Measurements from ENCODE around the gene ZEB2. TPM values are rescaled to one million over a fixed set of nuclear protein-coding genes. Genes with fewer than 3 reads are reported as not detected.

ZEB2 gene
- total and polyA plus RNA-seq, 2 of the 13 experiments (the other 11 are each of a cell fraction or from before 2014, with no cell fraction given): 0.07 TPM; not detected in 1

DNA sequence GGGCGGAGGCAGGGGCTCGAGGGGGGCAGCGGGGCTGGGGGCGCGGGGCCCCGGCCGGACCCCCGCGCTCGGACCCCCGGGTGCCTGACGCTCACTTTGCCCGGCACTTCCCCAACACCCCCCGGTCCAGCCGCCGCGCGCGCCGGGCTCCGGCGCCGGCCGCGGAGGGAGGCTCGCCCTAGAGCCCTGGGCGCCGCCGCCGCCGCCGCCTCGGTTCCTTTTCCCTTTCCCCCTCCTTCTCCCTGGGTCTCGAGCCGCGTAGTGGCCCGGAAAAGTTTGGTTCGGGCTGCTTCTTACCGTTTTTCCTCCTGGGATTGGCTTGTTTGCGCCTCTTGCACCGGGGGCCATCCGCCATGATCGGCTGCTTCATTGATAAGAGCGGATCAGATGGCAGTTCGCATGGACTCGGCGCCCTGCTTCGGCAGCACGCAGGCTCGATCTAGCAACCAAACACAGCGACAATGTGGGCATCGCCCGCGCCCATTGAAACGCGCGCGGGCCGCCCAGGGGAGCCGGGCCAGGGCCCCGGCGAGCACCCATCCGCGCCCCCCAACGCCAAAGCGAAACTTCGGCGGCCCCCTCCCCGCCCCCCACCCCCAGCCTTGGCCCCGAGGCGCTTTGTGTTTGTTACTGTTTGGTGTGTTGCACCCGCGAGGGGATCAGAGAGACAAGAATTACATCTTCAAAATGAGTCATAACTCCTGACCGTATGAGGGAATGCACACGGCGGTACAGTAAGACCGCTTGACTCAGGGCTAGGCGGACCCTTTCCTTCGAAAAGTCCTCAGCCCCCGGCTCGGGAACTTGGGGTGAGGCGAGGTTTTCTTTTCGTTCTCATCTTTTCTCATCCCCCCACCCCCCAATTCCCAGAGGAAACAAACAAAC is 2.7 kb downstream of the ZEB2 start (continued):
- TF ChIP-seq, protein P1, sequence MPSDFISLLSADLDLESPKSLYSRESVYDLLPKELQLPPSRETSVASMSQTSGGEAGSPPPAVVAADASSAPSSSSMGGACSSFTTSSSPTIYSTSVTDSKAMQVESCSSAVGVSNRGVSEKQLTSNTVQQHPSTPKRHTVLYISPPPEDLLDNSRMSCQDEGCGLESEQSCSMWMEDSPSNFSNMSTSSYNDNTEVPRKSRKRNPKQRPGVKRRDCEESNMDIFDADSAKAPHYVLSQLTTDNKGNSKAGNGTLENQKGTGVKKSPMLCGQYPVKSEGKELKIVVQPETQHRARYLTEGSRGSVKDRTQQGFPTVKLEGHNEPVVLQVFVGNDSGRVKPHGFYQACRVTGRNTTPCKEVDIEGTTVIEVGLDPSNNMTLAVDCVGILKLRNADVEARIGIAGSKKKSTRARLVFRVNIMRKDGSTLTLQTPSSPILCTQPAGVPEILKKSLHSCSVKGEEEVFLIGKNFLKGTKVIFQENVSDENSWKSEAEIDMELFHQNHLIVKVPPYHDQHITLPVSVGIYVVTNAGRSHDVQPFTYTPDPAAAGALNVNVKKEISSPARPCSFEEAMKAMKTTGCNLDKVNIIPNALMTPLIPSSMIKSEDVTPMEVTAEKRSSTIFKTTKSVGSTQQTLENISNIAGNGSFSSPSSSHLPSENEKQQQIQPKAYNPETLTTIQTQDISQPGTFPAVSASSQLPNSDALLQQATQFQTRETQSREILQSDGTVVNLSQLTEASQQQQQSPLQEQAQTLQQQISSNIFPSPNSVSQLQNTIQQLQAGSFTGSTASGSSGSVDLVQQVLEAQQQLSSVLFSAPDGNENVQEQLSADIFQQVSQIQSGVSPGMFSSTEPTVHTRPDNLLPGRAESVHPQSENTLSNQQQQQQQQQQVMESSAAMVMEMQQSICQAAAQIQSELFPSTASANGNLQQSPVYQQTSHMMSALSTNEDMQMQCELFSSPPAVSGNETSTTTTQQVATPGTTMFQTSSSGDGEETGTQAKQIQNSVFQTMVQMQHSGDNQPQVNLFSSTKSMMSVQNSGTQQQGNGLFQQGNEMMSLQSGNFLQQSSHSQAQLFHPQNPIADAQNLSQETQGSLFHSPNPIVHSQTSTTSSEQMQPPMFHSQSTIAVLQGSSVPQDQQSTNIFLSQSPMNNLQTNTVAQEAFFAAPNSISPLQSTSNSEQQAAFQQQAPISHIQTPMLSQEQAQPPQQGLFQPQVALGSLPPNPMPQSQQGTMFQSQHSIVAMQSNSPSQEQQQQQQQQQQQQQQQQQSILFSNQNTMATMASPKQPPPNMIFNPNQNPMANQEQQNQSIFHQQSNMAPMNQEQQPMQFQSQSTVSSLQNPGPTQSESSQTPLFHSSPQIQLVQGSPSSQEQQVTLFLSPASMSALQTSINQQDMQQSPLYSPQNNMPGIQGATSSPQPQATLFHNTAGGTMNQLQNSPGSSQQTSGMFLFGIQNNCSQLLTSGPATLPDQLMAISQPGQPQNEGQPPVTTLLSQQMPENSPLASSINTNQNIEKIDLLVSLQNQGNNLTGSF (CRISPR knock-in tag; IDR thresholded peaks at IDR 0.05): no peak
- TF ChIP-seq KDM5B (CRISPR knock-in tag; IDR thresholded peaks at IDR 0.05; ENCODE audit: borderline replicate concordance) (no peak), AHR (CRISPR knock-in tag; IDR thresholded peaks at IDR 0.05) (no peak), PITX1 (CRISPR knock-in tag; IDR thresholded peaks at IDR 0.05) (no peak), MTF2 (CRISPR knock-in tag; IDR thresholded peaks at IDR 0.05; ENCODE audit: borderline replicate concordance) (0 out of 2 replicates have a peak, but pooled peaks have one; percentile 33), ZNF101 (CRISPR knock-in tag; IDR thresholded peaks at IDR 0.05; ENCODE audit: borderline replicate concordance, low read depth) (no peak), HOXA3 (CRISPR knock-in tag; IDR thresholded peaks at IDR 0.05) (0 out of 2 replicates have a peak, but pooled peaks have one; percentile 8), RXRA (CRISPR knock-in tag; IDR thresholded peaks at IDR 0.05) (no peak), SIX4 (CRISPR knock-in tag; IDR thresholded peaks at IDR 0.05) (no peak), MAZ (IDR thresholded peaks at IDR 0.05; ENCODE audit: borderline replicate concordance, low read depth, low read length) (no peak), MAZ (CRISPR knock-in tag; IDR thresholded peaks at IDR 0.05; ENCODE audit: low read depth) (no peak), CBX5 (CRISPR knock-in tag; IDR thresholded peaks at IDR 0.05; ENCODE audit: borderline replicate concordance) (no peak)
- TF ChIP-seq, protein P2, sequence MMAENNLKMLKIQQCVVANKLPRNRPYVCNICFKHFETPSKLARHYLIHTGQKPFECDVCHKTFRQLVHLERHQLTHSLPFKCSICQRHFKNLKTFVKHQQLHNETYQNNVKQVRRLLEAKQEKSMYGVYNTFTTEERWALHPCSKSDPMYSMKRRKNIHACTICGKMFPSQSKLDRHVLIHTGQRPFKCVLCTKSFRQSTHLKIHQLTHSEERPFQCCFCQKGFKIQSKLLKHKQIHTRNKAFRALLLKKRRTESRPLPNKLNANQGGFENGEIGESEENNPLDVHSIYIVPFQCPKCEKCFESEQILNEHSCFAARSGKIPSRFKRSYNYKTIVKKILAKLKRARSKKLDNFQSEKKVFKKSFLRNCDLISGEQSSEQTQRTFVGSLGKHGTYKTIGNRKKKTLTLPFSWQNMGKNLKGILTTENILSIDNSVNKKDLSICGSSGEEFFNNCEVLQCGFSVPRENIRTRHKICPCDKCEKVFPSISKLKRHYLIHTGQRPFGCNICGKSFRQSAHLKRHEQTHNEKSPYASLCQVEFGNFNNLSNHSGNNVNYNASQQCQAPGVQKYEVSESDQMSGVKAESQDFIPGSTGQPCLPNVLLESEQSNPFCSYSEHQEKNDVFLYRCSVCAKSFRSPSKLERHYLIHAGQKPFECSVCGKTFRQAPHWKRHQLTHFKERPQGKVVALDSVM (CRISPR knock-in tag; IDR thresholded peaks at IDR 0.05): 0 out of 2 replicates have a peak, but pooled peaks have one; percentile 17
- TF ChIP-seq, protein P3, sequence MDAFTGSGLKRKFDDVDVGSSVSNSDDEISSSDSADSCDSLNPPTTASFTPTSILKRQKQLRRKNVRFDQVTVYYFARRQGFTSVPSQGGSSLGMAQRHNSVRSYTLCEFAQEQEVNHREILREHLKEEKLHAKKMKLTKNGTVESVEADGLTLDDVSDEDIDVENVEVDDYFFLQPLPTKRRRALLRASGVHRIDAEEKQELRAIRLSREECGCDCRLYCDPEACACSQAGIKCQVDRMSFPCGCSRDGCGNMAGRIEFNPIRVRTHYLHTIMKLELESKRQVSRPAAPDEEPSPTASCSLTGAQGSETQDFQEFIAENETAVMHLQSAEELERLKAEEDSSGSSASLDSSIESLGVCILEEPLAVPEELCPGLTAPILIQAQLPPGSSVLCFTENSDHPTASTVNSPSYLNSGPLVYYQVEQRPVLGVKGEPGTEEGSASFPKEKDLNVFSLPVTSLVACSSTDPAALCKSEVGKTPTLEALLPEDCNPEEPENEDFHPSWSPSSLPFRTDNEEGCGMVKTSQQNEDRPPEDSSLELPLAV (CRISPR knock-in tag; conservative IDR thresholded peaks at IDR 0.05; ENCODE audit: low read depth): no peak

All from HepG2 (cell line).